HG03135 (cell line): ENCODE measurements around the gene TK2.

Source experiments
- ATAC-seq: cut with Tn5 transposase; IDR thresholded peaks from one replicate; pipeline ENCODE4 v1.9.1; 2021; ENCODE audit warnings: mild to moderate bottlenecking, moderate library complexity; ENCODE audit not compliant: unreplicated experiment

TK2 gene

GRCh38 chr16:66486199-66486772 is 63.6 kb downstream of the TK2 start:
- no peak for ATAC-seq

- no peak for ATAC-seq
Observed at GRCh38 chr16:66485376-66485775, 64.5 kb downstream of the TK2 start.

GRCh38 chr16:66484453-66485213 is 65.3 kb downstream of the TK2 start:
- ATAC-seq = no peak

GRCh38 chr16:66483689-66484452 is 66.1 kb downstream of the TK2 start:
- ATAC-seq = peak; percentile 53

GRCh38 chr16:66481943-66482390 is 68.0 kb downstream of the TK2 start:
- ATAC-seq = no peak

- no peak for ATAC-seq
Observed at GRCh38 chr16:66481081-66481942, 68.6 kb downstream of the TK2 start.

GRCh38 chr16:66480265-66481080 is 69.4 kb downstream of the TK2 start:
- no peak for ATAC-seq

GRCh38 chr16:66479661-66480264 is 70.2 kb downstream of the TK2 start:
- ATAC-seq = no peak

GRCh38 chr16:66478733-66479511 is 71.0 kb downstream of the TK2 start:
- ATAC-seq = peak; percentile 59

- ATAC-seq = no peak
Observed at GRCh38 chr16:66477028-66477515, 72.8 kb downstream of the TK2 start.

- ATAC-seq = no peak
Observed at GRCh38 chr16:66476328-66477027, 73.4 kb downstream of the TK2 start.

- no peak for ATAC-seq
Observed at GRCh38 chr16:66475232-66475631, 74.7 kb downstream of the TK2 start.

- peak; percentile 83 for ATAC-seq
Observed at GRCh38 chr16:66474750-66475199, 75.1 kb downstream of the TK2 start.

- no peak for ATAC-seq
Observed at GRCh38 chr16:66473654-66474519, 76.0 kb downstream of the TK2 start.

GRCh38 chr16:66473051-66473571 is 76.8 kb downstream of the TK2 start:
- ATAC-seq = no peak

- no peak for ATAC-seq
Observed at GRCh38 chr16:66471716-66472393, 78.1 kb downstream of the TK2 start.
